GM21576 (cell line): ENCODE results near the gene NDUFAF4.

Source experiments
- ATAC-seq: cut with Tn5 transposase; IDR thresholded peaks from one replicate; pipeline ENCODE4 v1.9.1; 2021; ENCODE audit warnings: mild to moderate bottlenecking, moderate library complexity; ENCODE audit not compliant: unreplicated experiment

Gene NDUFAF4

DNA sequence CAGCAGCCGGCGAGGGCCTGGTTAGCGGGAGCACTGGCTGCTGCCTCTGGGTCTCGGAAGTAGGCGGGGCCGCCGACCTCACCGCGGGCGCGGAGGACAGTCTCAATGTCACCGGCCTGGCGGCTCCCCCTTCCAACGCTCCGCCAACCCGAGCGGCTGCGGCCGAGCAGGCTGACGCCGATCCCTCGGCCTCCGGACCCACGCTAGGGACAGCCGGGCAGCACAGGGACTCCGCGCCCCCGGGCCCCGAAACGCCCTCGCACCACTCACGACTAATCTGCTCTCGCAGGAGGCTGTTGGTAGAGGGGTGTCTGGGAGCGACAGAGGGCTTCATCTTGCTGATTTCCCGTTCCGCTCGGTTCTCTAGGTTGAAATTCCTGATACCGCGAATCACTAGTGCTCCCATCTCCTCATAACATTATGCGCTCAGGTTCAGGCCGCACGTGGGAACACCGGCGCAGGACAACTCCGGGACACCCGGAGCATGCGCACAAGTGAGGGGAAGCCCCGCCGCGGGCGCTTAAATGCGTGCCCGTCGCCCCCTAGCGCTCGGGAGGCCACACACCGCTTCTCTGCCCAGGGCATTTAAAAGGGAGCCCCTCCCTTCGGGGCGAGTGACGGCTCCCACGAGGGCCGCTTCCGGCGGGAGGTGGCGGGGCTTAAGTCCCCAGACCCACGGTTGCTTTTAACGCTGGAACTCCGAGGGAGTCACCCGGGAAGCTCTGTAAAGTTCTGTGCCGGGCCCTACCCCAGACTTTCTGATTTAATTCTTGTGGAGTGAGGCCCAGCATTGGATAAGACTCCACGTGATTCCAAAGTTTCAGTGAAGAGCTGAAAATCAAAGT lies at the start of gene NDUFAF4:
TSS of gene NDUFAF4 (minus strand) at position 496 of the 845 bp plus-strand sequence. CDS start at position 406, 90 bp downstream.
- ATAC-seq: peak; percentile 85

GRCh38 chr6:96947055-96947454 lies 49.4 kb upstream of the NDUFAF4 start:
- ATAC-seq: peak; percentile 94

- ATAC-seq: no peak
Measured at GRCh38 chr6:96943555-96944215, 46.0 kb upstream of the NDUFAF4 start.

DNA sequence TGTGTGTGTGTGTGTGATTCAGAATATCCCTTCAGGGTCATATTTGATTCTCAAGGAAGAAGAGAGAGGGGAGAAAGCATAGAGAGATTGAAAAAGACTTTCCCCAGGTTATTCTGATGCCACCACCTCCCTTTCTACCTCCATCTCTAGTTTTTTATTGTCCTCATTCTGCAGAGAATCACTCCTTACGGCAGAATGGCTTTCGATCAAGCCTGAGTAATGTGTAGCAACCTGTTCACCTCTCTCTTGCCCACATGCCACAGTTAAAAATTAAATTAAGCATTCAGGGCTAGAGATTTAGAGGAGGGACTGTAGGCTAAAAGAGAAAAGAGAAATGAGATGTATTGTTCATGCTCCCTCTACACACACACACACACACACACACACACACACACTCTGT lies 45.0 kb upstream of the NDUFAF4 start:
- ATAC-seq: no peak

- ATAC-seq: no peak
Measured at GRCh38 chr6:96940322-96940721, 42.6 kb upstream of the NDUFAF4 start.

DNA sequence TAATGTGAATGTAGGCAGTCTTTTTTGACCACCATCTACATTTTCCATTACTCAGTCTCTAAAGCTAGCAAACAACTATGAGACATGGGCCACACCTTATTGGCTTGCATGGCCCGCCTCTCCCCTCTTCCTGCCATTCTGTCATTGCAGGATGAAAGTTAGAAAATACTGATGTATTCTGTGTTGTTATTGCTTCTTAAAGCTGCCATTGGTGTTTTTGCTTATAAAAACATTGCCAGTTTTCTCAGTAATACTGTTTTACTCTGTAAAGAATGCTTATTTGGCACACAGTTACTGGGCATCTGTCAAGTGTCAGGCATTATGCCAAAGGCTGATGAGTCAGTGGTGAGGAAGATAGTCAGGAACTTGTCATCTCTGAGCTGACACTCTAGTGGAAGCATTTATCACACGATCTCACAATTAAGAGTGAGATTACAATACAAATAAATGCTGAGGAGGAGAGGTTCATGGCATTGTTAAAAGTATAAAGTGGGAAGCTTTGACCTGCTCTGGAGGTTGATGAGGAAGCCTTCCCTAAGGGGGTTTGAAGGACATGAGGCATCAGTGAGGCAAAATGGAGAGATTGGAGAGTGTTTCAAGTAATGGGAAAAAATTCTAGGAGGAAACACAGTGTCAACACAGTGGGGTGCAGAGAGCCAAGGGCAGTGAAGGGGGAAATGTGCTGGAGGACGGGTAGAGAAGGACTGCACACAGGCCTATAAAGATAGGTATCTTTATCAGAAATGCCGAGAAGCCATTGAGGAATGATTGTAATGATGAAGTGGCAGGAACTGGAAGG lies 41.5 kb upstream of the NDUFAF4 start:
- ATAC-seq: no peak

- no peak for ATAC-seq
Measured at GRCh38 chr6:96934087-96934486, 36.4 kb upstream of the NDUFAF4 start.

- no peak for ATAC-seq
Measured at GRCh38 chr6:96931198-96931597, 33.5 kb upstream of the NDUFAF4 start.

- ATAC-seq: no peak
Measured at GRCh38 chr6:96929741-96930140, 32.0 kb upstream of the NDUFAF4 start.

DNA sequence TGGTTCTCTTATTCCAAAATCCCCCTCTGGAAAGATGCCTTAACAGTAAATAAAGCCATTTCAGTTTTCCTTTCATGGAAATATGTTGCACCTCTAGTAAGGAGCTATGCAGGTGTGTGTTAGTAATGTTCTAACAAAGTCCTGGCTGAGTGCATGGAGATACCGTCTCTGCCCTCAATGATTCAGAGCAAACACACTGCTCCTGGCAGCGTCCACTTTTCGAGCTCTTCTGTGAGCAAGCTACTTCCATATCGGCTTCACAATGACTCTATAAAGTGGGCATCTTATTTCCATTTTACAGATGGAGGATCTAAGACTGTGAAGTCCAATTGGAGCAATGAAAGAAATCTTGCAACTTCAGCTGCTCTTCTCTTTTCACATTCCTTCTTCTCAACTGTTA lies 30.0 kb upstream of the NDUFAF4 start:
- no peak for ATAC-seq

DNA sequence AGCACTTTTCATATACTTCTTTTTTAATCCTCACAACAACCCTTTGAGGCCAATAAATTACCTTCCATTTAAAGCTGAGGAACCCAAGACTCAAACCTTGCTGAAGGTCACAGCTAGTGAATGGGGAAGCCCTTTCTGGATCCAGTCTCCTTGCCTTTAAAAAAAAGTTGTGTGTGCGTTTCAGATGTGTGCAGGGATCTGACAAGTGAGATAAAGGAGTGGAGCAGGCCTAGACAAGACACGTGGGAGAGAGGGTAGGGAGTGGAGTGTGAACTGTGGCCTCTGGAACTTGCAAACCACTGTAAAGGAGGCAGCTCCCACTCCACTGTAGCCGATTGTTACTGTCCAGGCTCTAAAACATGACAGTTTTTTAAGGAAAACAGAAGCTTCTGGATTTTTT lies 28.7 kb upstream of the NDUFAF4 start:
- no peak for ATAC-seq

DNA sequence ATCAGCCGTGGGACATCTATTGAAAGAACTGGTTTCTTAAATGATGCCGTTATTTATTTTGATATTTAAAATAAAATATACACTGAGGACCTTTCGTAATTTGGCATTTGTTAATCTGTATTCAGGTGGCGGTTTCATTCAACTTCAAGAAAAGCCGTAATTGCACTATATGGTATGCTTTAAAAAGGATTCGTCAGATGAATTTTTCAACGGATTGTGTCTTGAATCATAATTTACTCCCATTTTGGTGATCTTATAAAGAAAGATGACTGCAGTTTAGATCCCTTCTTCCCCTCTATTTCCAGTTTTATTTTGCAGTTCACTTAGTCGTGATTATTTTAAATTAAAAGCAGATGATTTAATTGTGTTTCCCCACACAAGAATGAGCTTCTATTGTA lies 27.6 kb upstream of the NDUFAF4 start:
- ATAC-seq: no peak

GRCh38 chr6:96923871-96924493 lies 26.3 kb upstream of the NDUFAF4 start:
- peak; percentile 77 for ATAC-seq

GRCh38 chr6:96923400-96923799 lies 25.7 kb upstream of the NDUFAF4 start:
- ATAC-seq: no peak

- ATAC-seq: no peak
Measured at GRCh38 chr6:96917098-96917497, 19.4 kb upstream of the NDUFAF4 start.

GRCh38 chr6:96913621-96914020 lies 15.9 kb upstream of the NDUFAF4 start:
- no peak for ATAC-seq

- ATAC-seq: no peak
Measured at GRCh38 chr6:96911751-96912150, 14.1 kb upstream of the NDUFAF4 start.

DNA sequence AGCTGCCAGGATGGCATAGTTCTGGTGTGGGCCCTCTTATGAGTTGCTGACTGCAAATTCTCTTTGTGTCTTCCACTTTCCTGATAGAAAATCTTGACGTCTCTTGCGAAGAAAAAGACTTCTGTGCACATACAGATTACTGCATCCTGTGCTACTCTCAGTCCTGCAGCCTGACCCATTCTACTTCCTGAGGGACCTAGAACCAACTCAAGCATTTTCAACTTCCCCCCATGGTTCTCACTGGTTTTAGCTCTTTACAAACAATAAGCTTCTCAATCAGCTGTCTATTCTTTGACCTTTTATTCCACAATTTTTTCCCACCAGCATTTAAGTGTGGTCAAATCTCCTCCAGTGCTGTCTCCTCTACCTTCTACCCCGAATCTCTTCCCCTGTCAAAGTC lies 13.5 kb upstream of the NDUFAF4 start:
- ATAC-seq: no peak

GRCh38 chr6:96909811-96910210 lies 12.1 kb upstream of the NDUFAF4 start:
- no peak for ATAC-seq

GRCh38 chr6:96907498-96907897 lies 9.8 kb upstream of the NDUFAF4 start:
- ATAC-seq: peak; percentile 97

DNA sequence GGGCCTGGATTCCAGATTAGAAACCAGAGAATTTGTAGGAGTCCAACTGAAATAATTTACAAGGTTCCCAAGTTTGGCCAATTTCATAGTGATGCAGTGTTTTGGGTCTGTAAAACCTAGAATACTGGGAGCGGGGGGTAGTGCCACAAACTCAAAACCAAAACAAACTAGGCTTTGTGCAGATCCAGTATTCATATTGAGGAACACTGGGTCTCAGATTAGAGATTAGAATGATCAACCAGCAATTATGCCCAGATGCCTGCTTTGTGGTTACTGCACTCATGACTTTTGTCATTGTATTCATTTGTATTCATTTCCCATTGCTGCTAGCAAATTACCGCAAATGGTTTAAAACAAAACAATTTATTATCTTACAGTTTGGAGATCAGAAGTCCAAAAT lies 3.2 kb upstream of the NDUFAF4 start:
- ATAC-seq: no peak
